ENCODE measurements around the gene TRIM22. TPM values are rescaled to one million over a fixed set of nuclear protein-coding genes. Genes with fewer than 3 reads are reported as not detected.

Gene TRIM22
- total RNA-seq, 3 donors from 2014 or later (not counting 1 experiment from before 2014, with no cell fraction given): 304 to 339 (median 334) TPM

DNA sequence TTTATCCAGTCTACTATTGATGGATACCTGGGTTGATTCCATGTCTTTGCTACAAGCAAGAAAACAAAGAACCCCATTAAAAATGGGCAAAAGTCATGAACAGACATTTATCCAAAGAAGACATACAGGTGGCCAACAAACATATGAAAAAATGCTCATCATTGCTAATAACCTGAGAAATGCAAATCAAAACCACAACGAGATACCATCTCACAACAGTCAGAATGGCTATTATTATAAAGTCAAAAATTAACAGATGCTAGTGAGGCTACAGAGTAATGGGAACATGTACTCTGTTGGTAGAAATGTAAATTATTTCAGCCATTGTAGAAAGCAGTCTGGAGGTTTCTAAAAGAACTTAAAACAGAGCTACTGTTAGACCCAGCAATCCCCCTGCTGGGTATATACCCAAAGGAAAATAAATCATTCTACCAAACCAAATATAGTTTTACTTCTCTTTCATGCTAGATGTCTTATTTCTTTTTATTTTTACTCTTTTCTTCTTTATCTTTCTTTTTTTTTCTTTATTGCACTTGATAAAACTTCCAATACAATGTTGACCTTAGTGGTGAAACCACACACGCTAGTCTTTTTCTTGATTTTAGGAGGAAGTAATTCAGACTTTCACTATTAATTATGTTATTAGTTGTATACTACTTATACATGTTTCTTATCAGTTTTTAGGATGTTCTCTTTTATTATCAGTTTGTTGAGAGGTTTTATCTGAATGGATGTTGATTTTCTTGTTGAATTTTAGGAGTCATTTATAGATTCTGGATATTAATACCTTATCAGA is 14.3 kb downstream of the TRIM22 start:
- TF ChIP-seq, protein P1, sequence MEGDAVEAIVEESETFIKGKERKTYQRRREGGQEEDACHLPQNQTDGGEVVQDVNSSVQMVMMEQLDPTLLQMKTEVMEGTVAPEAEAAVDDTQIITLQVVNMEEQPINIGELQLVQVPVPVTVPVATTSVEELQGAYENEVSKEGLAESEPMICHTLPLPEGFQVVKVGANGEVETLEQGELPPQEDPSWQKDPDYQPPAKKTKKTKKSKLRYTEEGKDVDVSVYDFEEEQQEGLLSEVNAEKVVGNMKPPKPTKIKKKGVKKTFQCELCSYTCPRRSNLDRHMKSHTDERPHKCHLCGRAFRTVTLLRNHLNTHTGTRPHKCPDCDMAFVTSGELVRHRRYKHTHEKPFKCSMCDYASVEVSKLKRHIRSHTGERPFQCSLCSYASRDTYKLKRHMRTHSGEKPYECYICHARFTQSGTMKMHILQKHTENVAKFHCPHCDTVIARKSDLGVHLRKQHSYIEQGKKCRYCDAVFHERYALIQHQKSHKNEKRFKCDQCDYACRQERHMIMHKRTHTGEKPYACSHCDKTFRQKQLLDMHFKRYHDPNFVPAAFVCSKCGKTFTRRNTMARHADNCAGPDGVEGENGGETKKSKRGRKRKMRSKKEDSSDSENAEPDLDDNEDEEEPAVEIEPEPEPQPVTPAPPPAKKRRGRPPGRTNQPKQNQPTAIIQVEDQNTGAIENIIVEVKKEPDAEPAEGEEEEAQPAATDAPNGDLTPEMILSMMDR (IDR thresholded peaks at IDR 0.05): no peak
- Histone ChIP-seq H3K27ac (ENCODE audit: low read length) (no peak overlapping the region), H3K27me3 (ENCODE audit: control insufficient read depth, insufficient read depth, low read length) (no peaks in the 10 kb centered on the region), H3K4me3 (ENCODE audit: low read length) (no peak overlapping the region), H3K4me1 (ENCODE audit: control insufficient read depth, insufficient read depth, low read length) (no peaks in the 10 kb centered on the region), H3K36me3 (ENCODE audit: control insufficient read depth, insufficient read depth, low read length) (peaks cover 76% of the 10 kb centered on the region), H3K9me3 (ENCODE audit: control insufficient read depth, insufficient read depth, low read length) (no peaks in the 10 kb centered on the region)
- intact Hi-C loops (cut with micrococcal nuclease): no loop called here
- Mint-ChIP-seq H3K36me3 (peaks cover 47% of the 10 kb centered on the region), H3K9me3 (no peaks in the 10 kb centered on the region), H3K4me3 (no peak overlapping the region), H3K27me3 (ENCODE audit: low read depth in 2 of 2) (no peaks in the 10 kb centered on the region), H3K27ac (peak overlapping the region in 1 of 2 donors; percentile 85), H3K4me1 (peaks cover 46 to 48% of the 10 kb centered on the region in 2 donors)
- WGBS (ENCODE audit: insufficient coverage): no CpG with 5 or more reads among the region's 2 CpGs
- ATAC-seq (no peak), DNase-seq (no peak)

DNA sequence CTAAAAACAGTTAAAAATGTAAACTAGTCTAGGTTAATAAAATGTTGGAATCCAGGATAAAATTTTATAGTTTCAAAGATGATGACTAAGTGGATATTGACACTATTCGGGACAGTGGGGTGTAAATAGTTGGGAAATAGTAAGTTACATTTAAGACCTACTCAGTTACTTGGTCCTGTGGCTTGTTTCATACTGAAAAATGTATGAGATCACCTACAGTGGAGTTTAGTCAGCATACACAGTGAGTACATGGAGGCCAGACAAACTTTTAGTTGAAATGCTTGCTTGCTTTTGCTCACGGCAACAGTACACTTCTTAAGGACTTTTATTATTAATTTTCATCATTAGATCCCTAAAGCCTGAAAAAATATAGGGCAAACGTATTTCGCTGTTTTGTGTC is 16.1 kb downstream of the TRIM22 start:
- peaks cover 48% of the 10 kb centered on the region for H3K36me3 Mint-ChIP-seq
- peak overlapping the region; percentile 78 to 85 for H3K27ac Mint-ChIP-seq
- 79% methylated on average over 2 of the region's 4 CpGs for WGBS (ENCODE audit: insufficient coverage)
- H3K9me3 ChIP-seq (ENCODE audit: control insufficient read depth, insufficient read depth, low read length): no peaks in the 10 kb centered on the region
- H3K27me3 ChIP-seq (ENCODE audit: control insufficient read depth, insufficient read depth, low read length): no peaks in the 10 kb centered on the region
- H3K27ac ChIP-seq (ENCODE audit: low read length): no peak overlapping the region
- DNase-seq (no peak), ATAC-seq (peak in 1 of 3 donors; percentile 40)
- peaks cover 39 to 40% of the 10 kb centered on the region in 2 donors for H3K4me1 Mint-ChIP-seq
- peaks cover 80% of the 10 kb centered on the region for H3K36me3 ChIP-seq (ENCODE audit: control insufficient read depth, insufficient read depth, low read length)
- TF ChIP-seq, protein P1 (IDR thresholded peaks at IDR 0.05): no peak
- H3K4me3 Mint-ChIP-seq: no peak overlapping the region
- no peaks in the 10 kb centered on the region for H3K9me3 Mint-ChIP-seq
- intact Hi-C loops (cut with micrococcal nuclease): no loop called here
- no peaks in the 10 kb centered on the region for H3K4me1 ChIP-seq (ENCODE audit: control insufficient read depth, insufficient read depth, low read length)
- H3K27me3 Mint-ChIP-seq (ENCODE audit: low read depth in 2 of 2): no peaks in the 10 kb centered on the region
- H3K4me3 ChIP-seq (ENCODE audit: low read length): no peak overlapping the region

DNA sequence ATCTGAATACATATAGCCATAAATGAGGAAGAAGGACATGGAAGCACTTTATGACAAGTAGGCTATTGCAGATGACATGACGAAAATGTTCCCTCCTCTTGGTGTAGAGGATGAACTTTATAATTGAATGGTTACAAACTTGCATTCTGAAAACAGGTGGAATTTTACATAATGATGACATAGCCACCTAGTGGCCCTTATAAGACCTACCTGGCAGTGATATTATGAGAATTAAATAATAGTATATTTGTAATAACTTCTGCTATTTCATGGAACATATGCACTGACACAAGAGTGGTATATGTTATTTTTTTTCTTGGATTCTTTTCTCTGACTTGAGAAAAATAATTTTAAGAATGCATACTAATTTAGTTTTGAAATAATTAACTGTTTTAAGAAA is 22.9 kb downstream of the TRIM22 start:
- H3K36me3 Mint-ChIP-seq: peaks cover 20% of the 10 kb centered on the region
- TF ChIP-seq, protein P1 (IDR thresholded peaks at IDR 0.05): peak; percentile 41
- no peaks in the 10 kb centered on the region for H3K27me3 Mint-ChIP-seq (ENCODE audit: low read depth in 2 of 2)
- Histone ChIP-seq H3K9me3 (ENCODE audit: control insufficient read depth, insufficient read depth, low read length) (no peaks in the 10 kb centered on the region), H3K36me3 (ENCODE audit: control insufficient read depth, insufficient read depth, low read length) (peaks cover 33% of the 10 kb centered on the region), H3K27me3 (ENCODE audit: control insufficient read depth, insufficient read depth, low read length) (no peaks in the 10 kb centered on the region), H3K4me3 (ENCODE audit: low read length) (no peak overlapping the region), H3K27ac (ENCODE audit: low read length) (no peak overlapping the region), H3K4me1 (ENCODE audit: control insufficient read depth, insufficient read depth, low read length) (no peaks in the 10 kb centered on the region)
- no peaks in the 10 kb centered on the region for H3K9me3 Mint-ChIP-seq
- intact Hi-C loops (cut with micrococcal nuclease): no loop called here
- peaks cover 0 to 23% of the 10 kb centered on the region in 2 donors for H3K4me1 Mint-ChIP-seq
- WGBS (ENCODE audit: insufficient coverage): 100% methylated on average over 1 of the region's 1 CpG
- no peak for ATAC-seq
- peak overlapping the region; percentile 46 to 63 for H3K27ac Mint-ChIP-seq
- peak in 1 of 2 donors; percentile 47 for DNase-seq
- no peak overlapping the region for H3K4me3 Mint-ChIP-seq
